CD14-positive monocyte (primary cell): ENCODE results near the gene TNFAIP8L1. TPM values are rescaled to one million over a fixed set of nuclear protein-coding genes. Genes with fewer than 3 reads are reported as not detected.

Experiments
- DNase-seq, 3 donors: peaks; one replicate each; pipeline ENCODE4 v3.0.0-alpha.2; 2011 to 2022
- H2AFZ ChIP-seq: 2 replicates; pipeline ENCODE4 v1.6.0; 2012; ENCODE audit warnings: mild to moderate bottlenecking, low read depth, low read length, inconsistent platforms; ENCODE audit not compliant: insufficient read depth, poor library complexity, severe bottlenecking
- H3K27ac ChIP-seq, 2 donors: 1 replicate in 1 of 2; 2 replicates in 1 of 2; pipeline ENCODE4 v1.5.1; 2012 to 2013; ENCODE audit warnings: low read length in 2 of 2, control low read depth in 1 of 2, inconsistent platforms in 1 of 2, low read depth in 1 of 2, mild to moderate bottlenecking in 1 of 2
- H3K27me3 ChIP-seq, 2 donors: one replicate each; pipeline versions ENCODE4 v1.6.0 to v1.6.1; 2011 to 2013; ENCODE audit warnings: low read length in 2 of 2; ENCODE audit not compliant: control insufficient read depth in 2 of 2, insufficient read depth in 2 of 2
- H3K36me3 ChIP-seq, 2 donors: replicated peaks in 1 of 2; 1 replicate in 1 of 2; 2 replicates in 1 of 2; pipeline versions ENCODE4 v1.5.1 to v1.6.1; 2012 to 2013; ENCODE audit warnings: low read length in 2 of 2, control low read depth in 1 of 2, inconsistent platforms in 1 of 2, mild to moderate bottlenecking in 1 of 2; ENCODE audit not compliant: insufficient read depth in 2 of 2, control insufficient read depth in 1 of 2
- H3K4me1 ChIP-seq, 2 donors: 1 replicate in 1 of 2; 2 replicates in 1 of 2; pipeline versions ENCODE4 v1.5.1 to v1.6.1; 2012 to 2013; ENCODE audit warnings: low read length in 2 of 2, control low read depth in 1 of 2, inconsistent platforms in 1 of 2, mild to moderate bottlenecking in 1 of 2, moderate library complexity in 1 of 2; ENCODE audit not compliant: insufficient read depth in 2 of 2, control insufficient read depth in 1 of 2
- H3K4me2 ChIP-seq: replicated peaks from 2 replicates; pipeline ENCODE3; 2012; ENCODE audit warnings: low read length, moderate library complexity, mild to moderate bottlenecking; ENCODE audit not compliant: poor library complexity, severe bottlenecking; ENCODE audit errors: extremely low read depth
- H3K4me3 ChIP-seq, 3 experiments: fragments of 200-600 bp in 1 of 3; sonication (generic) in 1 of 3; replicated peaks in 1 of 3; 1 replicate in 2 of 3; 2 replicates in 1 of 3; pipeline ENCODE4 v1.5.1; 2011 to 2013; ENCODE audit warnings: low read length in 3 of 3, mild to moderate bottlenecking in 3 of 3, control low read depth in 2 of 3, low read depth in 2 of 3, inconsistent platforms in 1 of 3, moderate library complexity in 1 of 3
- H3K79me2 ChIP-seq: 2 replicates; pipeline ENCODE4 v1.6.0; 2012; ENCODE audit warnings: mild to moderate bottlenecking, control low read depth, inconsistent platforms, low read length, moderate library complexity; ENCODE audit not compliant: insufficient read depth
- H3K9ac ChIP-seq: 2 replicates; pipeline ENCODE4 v1.6.0; 2017; ENCODE audit warnings: low read length, mild to moderate bottlenecking; ENCODE audit not compliant: insufficient read depth, poor library complexity, severe bottlenecking
- H3K9me3 ChIP-seq, 2 donors: replicated peaks in 1 of 2; 1 replicate in 1 of 2; 2 replicates in 1 of 2; pipeline versions ENCODE4 v1.5.1 to v1.6.1; 2012 to 2013; ENCODE audit warnings: low read length in 2 of 2, control low read depth in 1 of 2; ENCODE audit not compliant: control insufficient read depth in 1 of 2, insufficient read depth in 1 of 2
- H4K20me1 ChIP-seq: 2 replicates; pipeline ENCODE4 v1.6.0; 2012; ENCODE audit warnings: mild to moderate bottlenecking, low read length, control low read depth, moderate library complexity; ENCODE audit not compliant: insufficient read depth
- H3K27ac Mint-ChIP-seq, 7 donors: one replicate each; pipeline ENCODE4 v1.8.0; 2020; ENCODE audit warnings: mild to moderate bottlenecking in 7 of 7, mixed read lengths in 7 of 7, moderate library complexity in 6 of 7, inconsistent platforms in 2 of 7
- H3K27me3 Mint-ChIP-seq, 3 donors: one replicate each; pipeline ENCODE4 v1.8.0; 2021 to 2022; ENCODE audit warnings: low read depth in 3 of 3, mild to moderate bottlenecking in 3 of 3, mixed read lengths in 3 of 3, moderate library complexity in 3 of 3, inconsistent platforms in 1 of 3
- H3K36me3 Mint-ChIP-seq, 2 donors: one replicate each; pipeline ENCODE4 v1.8.0; 2020; ENCODE audit warnings: mixed read lengths in 2 of 2, inconsistent platforms in 1 of 2, mild to moderate bottlenecking in 1 of 2
- H3K4me1 Mint-ChIP-seq: one replicate; pipeline ENCODE4 v1.8.0; 2020; ENCODE audit warnings: mild to moderate bottlenecking, mixed read lengths
- H3K4me3 Mint-ChIP-seq, 2 donors: one replicate each; pipeline ENCODE4 v1.8.0; 2020; ENCODE audit warnings: mild to moderate bottlenecking in 2 of 2, mixed read lengths in 2 of 2, moderate library complexity in 1 of 2
- H3K9me3 Mint-ChIP-seq, 7 donors: one replicate each; pipeline ENCODE4 v1.8.0; 2020 to 2022; ENCODE audit warnings: mixed read lengths in 7 of 7, mild to moderate bottlenecking in 6 of 7, moderate library complexity in 6 of 7, inconsistent platforms in 2 of 7
- WGBS: methylation state at CpG from one replicate; pipeline ENCODE4 v1.1.5; 2013; ENCODE audit warnings: missing lambda C conversion rate; ENCODE audit not compliant: insufficient coverage; 5-methylcytosine and 5-hydroxymethylcytosine counted together
- intact Hi-C, 2 donors: fragments of 100-400 bp; cut with micrococcal nuclease; formaldehyde crosslinking; loops; one replicate each; pipeline versions ENCODE4 v1.15.0 to v1.15.1; 2023
- polyA plus RNA-seq, 3 donors: library from polyadenylated mRNA; depleted of rRNA in 1 of 3; unstranded in 2 of 3; stranded (reverse) in 1 of 3; fragments of 300-500 nt in 2 of 3; fragments of >200 nt in 1 of 3; fragmentation: Illumina TruSeq in 2 of 3; gene quantifications; 1 replicate in 2 of 3; 2 replicates in 1 of 3; pipeline ENCODE4 v1.2.3, GENCODE V29; 2012 to 2021
- TF ChIP-seq, protein P1 (sequence below): fragments of 200-600 bp; IDR thresholded peaks from one replicate; pipeline ENCODE4 v1.8.0; 2022; ENCODE audit warnings: antibody characterized with exemption, mild to moderate bottlenecking

TNFAIP8L1 gene
- polyA plus RNA-seq, 3 donors, result 1.8 to 3.9 (median 3.7) TPM

DNA sequence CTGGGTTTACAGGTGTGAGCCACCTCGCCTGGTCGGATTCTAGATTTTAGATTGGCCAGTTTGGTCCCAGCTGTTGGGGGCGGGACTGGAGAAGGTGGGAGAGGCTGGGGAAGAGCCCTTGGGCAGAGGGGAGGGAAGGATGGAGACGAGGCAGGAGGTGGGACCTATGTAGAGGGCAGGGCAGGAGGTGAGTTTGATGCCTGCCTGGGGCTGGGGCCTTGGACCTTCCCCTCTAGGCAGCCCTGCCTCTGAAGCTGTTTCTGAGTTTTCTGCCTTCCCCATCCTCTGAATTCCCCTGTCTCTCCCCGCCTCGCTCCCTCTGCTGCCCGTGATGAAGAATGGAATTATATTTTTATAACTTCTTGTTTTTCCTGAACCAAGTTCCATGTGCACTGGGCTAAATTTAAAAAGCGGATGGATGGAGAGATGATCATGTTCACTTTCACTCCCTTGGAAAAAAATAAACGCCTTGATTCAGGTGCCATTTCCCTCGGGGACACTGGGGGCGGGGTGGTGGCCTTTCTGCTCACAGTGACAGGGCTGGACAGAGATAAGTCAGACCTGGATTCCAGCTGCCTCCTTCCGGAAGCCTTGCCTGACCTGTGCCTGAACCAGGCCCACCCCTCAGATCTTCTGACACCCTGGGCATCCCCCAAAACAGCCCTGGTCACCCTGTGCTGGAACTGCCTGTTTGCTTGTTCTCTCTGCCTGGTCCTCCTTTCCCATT lies 16.5 kb upstream of the TNFAIP8L1 start:
- H4K20me1 ChIP-seq, result no peaks in the 10 kb centered on the region
- Mint-ChIP-seq H3K27ac (no peak overlapping the region), H3K9me3 (peaks cover 0 to under 1% (median 0%) of the 10 kb centered on the region in 7 donors), H3K27me3 (peaks cover 11 to 36% (median 17%) of the 10 kb centered on the region in 3 donors), H3K4me3 (no peak overlapping the region), H3K4me1 (no peaks in the 10 kb centered on the region), H3K36me3 (no peaks in the 10 kb centered on the region)
- H3K4me3 ChIP-seq, result no peak overlapping the region
- no peaks in the 10 kb centered on the region for H3K79me2 ChIP-seq
- no peaks in the 10 kb centered on the region for H3K36me3 ChIP-seq
- intact Hi-C loops, result no loop called here
- DNase-seq, result no peak
- TF ChIP-seq, protein P1, sequence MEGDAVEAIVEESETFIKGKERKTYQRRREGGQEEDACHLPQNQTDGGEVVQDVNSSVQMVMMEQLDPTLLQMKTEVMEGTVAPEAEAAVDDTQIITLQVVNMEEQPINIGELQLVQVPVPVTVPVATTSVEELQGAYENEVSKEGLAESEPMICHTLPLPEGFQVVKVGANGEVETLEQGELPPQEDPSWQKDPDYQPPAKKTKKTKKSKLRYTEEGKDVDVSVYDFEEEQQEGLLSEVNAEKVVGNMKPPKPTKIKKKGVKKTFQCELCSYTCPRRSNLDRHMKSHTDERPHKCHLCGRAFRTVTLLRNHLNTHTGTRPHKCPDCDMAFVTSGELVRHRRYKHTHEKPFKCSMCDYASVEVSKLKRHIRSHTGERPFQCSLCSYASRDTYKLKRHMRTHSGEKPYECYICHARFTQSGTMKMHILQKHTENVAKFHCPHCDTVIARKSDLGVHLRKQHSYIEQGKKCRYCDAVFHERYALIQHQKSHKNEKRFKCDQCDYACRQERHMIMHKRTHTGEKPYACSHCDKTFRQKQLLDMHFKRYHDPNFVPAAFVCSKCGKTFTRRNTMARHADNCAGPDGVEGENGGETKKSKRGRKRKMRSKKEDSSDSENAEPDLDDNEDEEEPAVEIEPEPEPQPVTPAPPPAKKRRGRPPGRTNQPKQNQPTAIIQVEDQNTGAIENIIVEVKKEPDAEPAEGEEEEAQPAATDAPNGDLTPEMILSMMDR, result no peak
- peaks cover 0 to 8% of the 10 kb centered on the region in 2 donors for H3K27me3 ChIP-seq
- H3K9ac ChIP-seq, result no peak overlapping the region
- no peak overlapping the region for H3K4me2 ChIP-seq
- H3K4me1 ChIP-seq, result no peaks in the 10 kb centered on the region
- H3K27ac ChIP-seq, result no peak overlapping the region
- 85% methylated on average over 8 of the region's 12 CpGs for WGBS
- no peak overlapping the region for H2AFZ ChIP-seq
- H3K9me3 ChIP-seq, result no peaks in the 10 kb centered on the region

- H3K27ac Mint-ChIP-seq, result no peak overlapping the region
- Histone ChIP-seq H3K79me2 (no peaks in the 10 kb centered on the region), H2AFZ (no peak overlapping the region), H3K9ac (no peak overlapping the region), H3K36me3 (no peaks in the 10 kb centered on the region), H3K9me3 (no peaks in the 10 kb centered on the region), H3K27me3 (peaks cover 0 to 2% of the 10 kb centered on the region in 2 donors), H4K20me1 (no peaks in the 10 kb centered on the region), H3K4me3 (no peak overlapping the region), H3K4me2 (no peak overlapping the region), H3K4me1 (no peaks in the 10 kb centered on the region), H3K27ac (no peak overlapping the region)
- peaks cover 6 to 25% (median 14%) of the 10 kb centered on the region in 3 donors for H3K27me3 Mint-ChIP-seq
- H3K4me3 Mint-ChIP-seq, result no peak overlapping the region
- no peaks in the 10 kb centered on the region for H3K4me1 Mint-ChIP-seq
- H3K9me3 Mint-ChIP-seq, result peaks cover 0 to 2% (median 0%) of the 10 kb centered on the region in 7 donors
- intact Hi-C loops, result no loop called here
- whole genome bisulfite sequencing, result 100% methylated on average over 1 of the region's 5 CpGs
- TF ChIP-seq, protein P1, result no peak
- DNase-seq, result no peak
- H3K36me3 Mint-ChIP-seq, result no peaks in the 10 kb centered on the region
Observed at GRCh38 chr19:4624301-4624700, 15.0 kb upstream of the TNFAIP8L1 start.
